GM12801 (cell line): ENCODE data around the gene INSIG1.

Experiments
- CTCF ChIP-seq: IDR thresholded peaks from one replicate; pipeline ENCODE4 v1.5.1; 2011; ENCODE audit warnings: control low read depth; ENCODE audit not compliant: insufficient read length; ENCODE audit errors: extremely low read depth

INSIG1 gene

GRCh38 chr7:155324918-155325235 lies 27.2 kb downstream of the INSIG1 start:
- TF ChIP-seq CTCF = no peak

- TF ChIP-seq CTCF = no peak
Observed at GRCh38 chr7:155326385-155326784, 28.7 kb downstream of the INSIG1 start.

- TF ChIP-seq CTCF = no peak
Observed at GRCh38 chr7:155327590-155328320, 30.1 kb downstream of the INSIG1 start.

- TF ChIP-seq CTCF = no peak
Observed at GRCh38 chr7:155329225-155329624, 31.5 kb downstream of the INSIG1 start.

- no peak for TF ChIP-seq CTCF
Observed at GRCh38 chr7:155331396-155331795, 33.7 kb downstream of the INSIG1 start.

- no peak for TF ChIP-seq CTCF
Observed at GRCh38 chr7:155333346-155334234, 35.9 kb downstream of the INSIG1 start.

- TF ChIP-seq CTCF = no peak
Observed at GRCh38 chr7:155336812-155337602, 39.3 kb downstream of the INSIG1 start.
